Heart left ventricle (tissue), 13 donors: ENCODE data around the gene ZNF18.

Source experiments
- POLR2A ChIP-seq, 2 donors: fragments of 450-650 bp; IDR thresholded peaks; one replicate each; pipeline ENCODE4 v1.6.1; 2017; ENCODE audit warnings: antibody characterized with exemption in 2 of 2, mild to moderate bottlenecking in 2 of 2, moderate library complexity in 2 of 2
- TF ChIP-seq, protein P1 (sequence below), 12 donors: fragments of 200-600 bp; sonication (generic) in 4 of 12; IDR thresholded peaks; one replicate each; pipeline versions ENCODE4 v1.5.0 to v1.8.0; 2018 to 2022; ENCODE audit warnings: antibody characterized with exemption in 12 of 12, mild to moderate bottlenecking in 5 of 12
- donor health status: ischemic (EF 13 %, LVEDD 7.1; RV severe dilation, severe dysfunction).
- donor health status: DM: no; HTN: yes; CAD: no.
- donor health status: DM: no; HTN: no; CAD: no.
- donor health status: ischemic (EF 25% LVEDD 6.9; RV normal size, moderate dysfunction).
- donor health status: ischemic (EF 25% LVEDD 5.7; RV mildly dilated, moderate dysfunction).
- donor health status: ischemic (EF 35%, LVEDD 5.7; RV mildly dilated, moderate dysfunction).
- donor health status: nonischemic (EF 11% LVEDD 7.7; RV severe dilation, severe dysfunction).
- donor health status: DM: yes; HTN: yes; CAD: no.
- donor health status: PGD.
- donor health status: ischemic (EF 29% LVEDD 5.4; RV normal size, mild dysfunction).
- donor health status: nonischemic (EF 23%, LVEDD 6.1; RV moderate dilation, normal function).

DNA sequence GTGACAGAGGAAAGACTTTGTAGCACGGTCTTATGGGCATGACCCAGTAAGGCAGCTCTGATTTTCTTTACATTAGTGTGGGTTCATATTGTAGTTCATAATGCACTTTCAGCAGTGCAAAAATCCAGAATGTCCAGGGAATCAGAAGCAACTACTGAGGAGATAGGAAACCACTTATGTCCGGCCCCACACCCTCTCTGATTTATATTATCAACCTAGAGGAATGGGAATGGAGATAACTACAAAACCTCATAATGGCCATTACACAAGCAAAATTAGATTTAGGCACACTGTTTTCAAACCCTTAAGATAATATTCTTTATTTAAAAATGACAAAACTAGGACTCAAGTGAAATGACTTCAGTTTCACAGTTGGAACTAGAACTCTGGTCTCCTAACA, 31.3 kb upstream of the ZNF18 start:
- TF ChIP-seq POLR2A (IDR thresholded peaks at IDR 0.05), result no peak
- TF ChIP-seq, protein P1, sequence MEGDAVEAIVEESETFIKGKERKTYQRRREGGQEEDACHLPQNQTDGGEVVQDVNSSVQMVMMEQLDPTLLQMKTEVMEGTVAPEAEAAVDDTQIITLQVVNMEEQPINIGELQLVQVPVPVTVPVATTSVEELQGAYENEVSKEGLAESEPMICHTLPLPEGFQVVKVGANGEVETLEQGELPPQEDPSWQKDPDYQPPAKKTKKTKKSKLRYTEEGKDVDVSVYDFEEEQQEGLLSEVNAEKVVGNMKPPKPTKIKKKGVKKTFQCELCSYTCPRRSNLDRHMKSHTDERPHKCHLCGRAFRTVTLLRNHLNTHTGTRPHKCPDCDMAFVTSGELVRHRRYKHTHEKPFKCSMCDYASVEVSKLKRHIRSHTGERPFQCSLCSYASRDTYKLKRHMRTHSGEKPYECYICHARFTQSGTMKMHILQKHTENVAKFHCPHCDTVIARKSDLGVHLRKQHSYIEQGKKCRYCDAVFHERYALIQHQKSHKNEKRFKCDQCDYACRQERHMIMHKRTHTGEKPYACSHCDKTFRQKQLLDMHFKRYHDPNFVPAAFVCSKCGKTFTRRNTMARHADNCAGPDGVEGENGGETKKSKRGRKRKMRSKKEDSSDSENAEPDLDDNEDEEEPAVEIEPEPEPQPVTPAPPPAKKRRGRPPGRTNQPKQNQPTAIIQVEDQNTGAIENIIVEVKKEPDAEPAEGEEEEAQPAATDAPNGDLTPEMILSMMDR (IDR thresholded peaks at IDR 0.05), result no peak
